Islet precursor cell (in vitro differentiated cells): ENCODE measurements around the gene USP36.
A peak's percentile ranks its signal among the peaks of the same experiment; 100 is the strongest.
"Not testable (repeated sequence)": the region's sequence is repeated elsewhere in the genome, so short reads cannot be mapped to it uniquely, and the experiment has no call there.

ENCODE experiments used
- DNase-seq: peaks from one replicate; pipeline ENCODE4 v3.0.0-alpha.2; 2018

Gene USP36

GRCh38 chr17:78870621-78871020, 30.0 kb upstream of the USP36 start:
- DNase-seq, result no peak

GRCh38 chr17:78868391-78868790, 27.8 kb upstream of the USP36 start:
- no peak for DNase-seq

- DNase-seq, result not testable (repeated sequence)
Measured at GRCh38 chr17:78867046-78867445, 26.4 kb upstream of the USP36 start.

- peak; percentile 96 for DNase-seq
Measured at GRCh38 chr17:78865682-78866390, 25.2 kb upstream of the USP36 start.

- DNase-seq, result no peak
Measured at GRCh38 chr17:78864117-78864516, 23.5 kb upstream of the USP36 start.

GRCh38 chr17:78862073-78863023, 21.7 kb upstream of the USP36 start:
- peak; percentile 94 for DNase-seq

- no peak for DNase-seq
Measured at GRCh38 chr17:78861229-78861628, 20.6 kb upstream of the USP36 start.

GRCh38 chr17:78859051-78859450, 18.4 kb upstream of the USP36 start:
- no peak for DNase-seq

- DNase-seq, result no peak
Measured at GRCh38 chr17:78857266-78857665, 16.7 kb upstream of the USP36 start.

- DNase-seq, result no peak
Measured at GRCh38 chr17:78855561-78856165, 15.0 kb upstream of the USP36 start.

- DNase-seq, result no peak
Measured at GRCh38 chr17:78854508-78854907, 13.9 kb upstream of the USP36 start.

GRCh38 chr17:78853926-78854394, 13.3 kb upstream of the USP36 start:
- no peak for DNase-seq

GRCh38 chr17:78852709-78853121, 12.1 kb upstream of the USP36 start:
- DNase-seq, result no peak

- no peak for DNase-seq
Measured at GRCh38 chr17:78849026-78849425, 8.4 kb upstream of the USP36 start.

- no peak for DNase-seq
Measured at GRCh38 chr17:78847052-78847451, 6.4 kb upstream of the USP36 start.

- DNase-seq, result no peak
Measured at GRCh38 chr17:78844301-78845005, 3.8 kb upstream of the USP36 start.

- DNase-seq, result peak; percentile 75
Measured at GRCh38 chr17:78842881-78843565, 2.4 kb upstream of the USP36 start.

GRCh38 chr17:78840530-78840779, 159 bp downstream of the USP36 start:
- no peak for DNase-seq

GRCh38 chr17:78839762-78840529, 668 bp downstream of the USP36 start:
- DNase-seq, result no peak

- DNase-seq, result no peak
Measured at GRCh38 chr17:78839235-78839761, 1.3 kb downstream of the USP36 start.

- no peak for DNase-seq
Measured at GRCh38 chr17:78838574-78839005, 2.0 kb downstream of the USP36 start.
